Activated CD8-positive, alpha-beta memory T cell treated with anti-CD3 and anti-CD28 coated beads, Interleukin-2, amount 50 U/mL, for 4 hours (primary cell): ENCODE data around the gene CRYM.

ENCODE experiments used
- DNase-seq: peaks from one replicate; pipeline ENCODE4 v3.0.0-alpha.2; 2020

Gene CRYM

GRCh38 chr16:21242756-21243155 is 35.3 kb downstream of the CRYM start:
- DNase-seq, result no peak

- DNase-seq, result no peak
These were observed 38.4 kb downstream of the CRYM start for GRCh38 chr16:21239646-21240045.

GRCh38 chr16:21236831-21237230 is 41.3 kb downstream of the CRYM start:
- DNase-seq, result no peak

DNA sequence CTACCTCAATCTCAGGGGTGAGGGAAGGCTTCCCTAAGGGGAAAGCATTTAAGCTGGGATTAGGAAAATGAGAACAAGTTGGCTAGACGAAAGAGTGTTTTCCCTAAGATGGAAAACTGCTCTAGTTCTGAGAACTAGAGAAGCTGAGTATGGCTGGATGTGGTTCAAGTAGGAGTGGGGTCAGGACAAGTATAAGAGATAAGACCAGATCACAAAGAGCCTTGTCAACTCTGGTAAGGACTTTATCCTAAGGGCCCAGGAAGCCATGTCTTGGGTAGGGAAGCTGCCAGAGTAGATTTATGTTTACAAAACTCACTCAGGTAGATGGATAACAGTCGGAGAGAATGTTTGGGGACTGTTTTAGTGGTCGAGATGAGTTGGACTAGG is 42.9 kb downstream of the CRYM start:
- no peak for DNase-seq

DNA sequence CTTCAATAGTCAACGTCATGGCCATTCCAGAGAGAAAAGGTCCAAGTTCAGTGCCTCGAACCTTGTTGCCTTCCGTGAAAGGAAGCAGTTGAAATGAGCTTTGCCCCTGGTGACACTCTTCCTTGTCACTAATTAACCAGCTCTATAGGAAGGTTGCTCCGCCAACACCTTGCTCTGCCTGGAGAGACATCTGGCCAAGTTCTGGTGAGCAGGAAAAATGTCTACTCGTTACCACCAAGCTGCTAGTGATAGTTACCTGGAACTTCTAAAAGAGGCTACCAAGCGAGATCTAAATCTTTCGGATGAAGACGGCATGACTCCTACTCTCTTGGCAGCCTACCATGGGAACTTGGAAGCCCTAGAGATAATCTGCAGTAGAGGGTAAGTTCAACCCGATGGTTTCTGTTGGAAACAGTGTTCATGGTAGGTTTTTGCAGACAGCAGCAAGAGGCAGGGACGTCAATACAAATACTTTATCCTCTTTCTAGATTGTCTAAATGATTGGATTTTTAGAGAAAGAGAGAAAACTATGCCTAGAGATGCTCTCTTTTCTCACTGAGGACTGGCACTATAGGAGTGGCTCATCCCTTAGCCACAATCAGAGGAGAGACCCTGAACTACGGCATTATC is 44.5 kb downstream of the CRYM start, which contains the start of gene ANKS4B:
Gene ANKS4B (plus strand): TSS at position 179 of the 630 bp plus-strand sequence. CDS start 39 bp downstream, at position 218.
- DNase-seq, result no peak

DNA sequence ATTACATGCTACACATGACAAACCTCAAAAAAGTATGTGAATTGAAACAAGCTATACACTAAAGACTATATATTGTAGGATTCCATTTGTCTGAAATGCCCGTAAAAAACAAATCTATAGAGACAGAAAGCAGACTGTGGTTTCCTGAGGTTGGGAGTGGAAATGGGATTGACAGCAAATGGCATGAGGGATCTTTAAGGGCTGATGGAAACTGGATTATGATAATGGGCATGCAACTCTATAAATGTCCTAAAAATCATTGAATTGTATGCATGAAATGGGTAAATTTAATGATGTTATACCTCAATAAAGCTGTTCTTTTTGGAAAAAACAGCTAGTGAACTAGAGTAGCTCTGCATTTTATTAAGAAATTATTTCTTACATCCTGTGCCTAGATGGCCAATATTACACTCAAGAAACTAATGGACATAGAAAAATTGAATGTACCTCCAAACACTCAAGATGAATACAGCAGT is 45.0 kb downstream of the CRYM start:
- DNase-seq, result no peak

DNA sequence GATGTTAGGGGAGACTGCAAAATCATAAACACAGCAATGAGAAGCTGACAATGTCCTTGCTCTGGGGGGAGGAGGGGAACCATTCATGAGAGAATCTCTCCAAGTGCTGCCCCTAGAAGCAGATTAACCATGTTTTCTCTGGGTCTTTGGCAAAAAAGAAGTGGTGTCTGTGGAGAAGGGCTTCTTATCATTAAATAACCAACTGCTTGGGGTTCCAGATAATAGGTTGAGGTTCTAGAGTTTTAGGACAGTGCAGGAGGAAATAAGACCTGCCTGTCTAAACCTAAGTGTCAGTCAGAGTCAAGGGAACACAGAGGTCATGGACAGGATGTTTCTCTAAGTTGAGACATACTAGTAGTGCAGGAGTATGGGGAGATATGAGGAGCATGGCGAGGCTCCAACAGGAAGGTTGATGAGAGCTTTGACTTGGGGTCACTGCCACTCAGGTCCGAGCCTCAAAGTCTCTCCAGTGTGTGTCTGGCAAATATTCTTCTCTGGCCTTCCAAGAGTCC is 49.7 kb downstream of the CRYM start:
- DNase-seq, result no peak

DNA sequence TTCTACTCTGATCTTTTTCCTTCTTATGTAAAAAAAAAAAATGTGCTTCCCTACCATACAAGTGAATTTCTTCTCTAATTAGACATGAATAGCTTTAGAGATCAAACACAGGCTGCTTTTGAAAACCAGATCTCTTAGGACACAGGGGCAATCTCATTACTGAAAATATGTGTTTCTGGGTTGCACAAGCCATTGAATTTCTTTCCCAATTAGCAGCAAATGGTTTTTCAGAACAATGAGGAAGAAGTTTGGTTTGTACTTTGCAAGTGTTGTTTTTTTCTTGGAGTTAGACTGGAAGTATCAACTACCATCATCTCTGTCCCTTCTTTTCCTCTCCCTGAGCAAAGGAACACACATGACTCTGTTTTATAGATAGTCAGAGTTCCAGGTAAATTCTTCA is 50.2 kb downstream of the CRYM start:
- DNase-seq, result no peak

GRCh38 chr16:21226749-21227148 is 51.3 kb downstream of the CRYM start:
- DNase-seq, result no peak

- no peak for DNase-seq
These were observed 53.3 kb downstream of the CRYM start for GRCh38 chr16:21224800-21225199.

DNA sequence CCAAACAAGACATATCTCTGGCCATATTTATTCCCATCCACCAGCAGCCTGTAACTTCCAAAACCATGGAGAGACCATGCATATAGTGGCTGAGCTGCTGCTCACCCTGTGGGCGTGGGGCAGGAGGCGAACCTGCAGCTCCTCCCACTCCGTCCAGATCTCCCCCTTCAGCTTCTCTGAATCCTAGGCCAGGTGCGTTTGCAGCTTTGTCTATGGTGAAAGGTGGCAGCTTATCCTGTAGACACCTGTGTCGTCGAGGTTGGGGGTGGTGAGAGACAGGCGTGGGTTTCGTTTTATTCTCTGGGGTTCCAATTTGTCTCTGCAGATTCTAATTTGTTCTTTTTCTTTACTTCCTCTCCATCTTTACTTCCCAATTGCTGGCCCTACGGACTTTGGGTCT is 54.3 kb downstream of the CRYM start:
- DNase-seq, result no peak

GRCh38 chr16:21222495-21223337 is 55.4 kb downstream of the CRYM start:
- DNase-seq, result no peak

DNA sequence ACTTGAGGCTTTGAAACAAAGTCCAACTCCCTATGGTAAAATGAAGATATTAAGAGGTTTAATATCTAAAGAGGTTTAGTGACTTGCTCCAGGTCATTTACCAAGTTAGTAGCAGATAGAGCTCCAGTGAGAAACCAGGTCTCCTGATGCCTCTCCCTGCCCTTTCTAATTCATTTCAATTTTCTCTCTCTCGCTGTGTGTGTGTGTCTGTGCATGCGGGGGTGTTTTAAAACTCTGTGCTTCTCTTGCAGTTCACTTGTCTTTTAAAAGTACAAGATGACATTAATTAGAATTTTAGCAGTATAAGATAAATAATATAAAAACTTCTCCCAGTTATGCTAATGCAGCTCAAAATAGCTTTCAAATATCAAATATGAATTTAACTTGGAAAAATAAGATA is 58.5 kb downstream of the CRYM start:
- DNase-seq, result no peak

DNA sequence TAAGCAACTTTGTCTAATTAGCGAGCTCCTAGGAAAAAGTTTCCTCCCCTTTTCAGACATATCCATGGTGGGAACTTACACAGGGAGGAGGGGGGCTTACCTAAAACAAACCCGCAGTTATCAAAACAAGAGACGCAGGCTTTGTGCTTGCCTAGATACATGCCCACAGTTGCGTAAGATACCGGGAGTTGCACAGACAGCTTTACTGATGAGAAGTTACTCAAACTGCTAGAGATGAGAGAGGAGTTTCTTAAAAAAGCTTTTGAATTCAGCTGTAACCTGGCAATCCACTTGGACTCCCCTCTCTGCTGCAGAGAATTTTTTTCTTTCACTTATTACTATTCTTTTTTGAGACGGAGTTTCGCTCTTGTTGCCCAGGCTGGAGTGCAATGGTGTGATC is 59.9 kb downstream of the CRYM start:
- DNase-seq, result no peak

DNA sequence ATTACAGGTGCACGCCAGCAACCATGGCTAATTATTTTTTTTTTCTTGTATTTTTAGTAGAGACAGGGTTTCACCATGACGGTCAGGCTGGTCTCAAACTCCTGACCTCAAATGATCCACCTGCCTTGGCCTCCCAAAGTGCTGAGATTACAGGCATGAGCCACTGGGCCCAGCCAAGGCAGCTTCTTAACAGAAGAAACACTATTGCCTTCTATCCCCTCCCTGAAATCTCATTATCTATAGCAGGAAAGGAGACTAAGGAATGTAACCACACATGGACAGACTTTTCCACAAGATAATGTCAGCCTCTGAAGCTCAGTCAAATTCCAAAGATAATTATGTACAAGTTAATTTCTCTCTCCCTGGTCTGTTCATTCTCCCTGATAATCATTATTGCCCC is 61.0 kb downstream of the CRYM start:
- DNase-seq, result no peak

GRCh38 chr16:21214086-21214485 is 64.0 kb downstream of the CRYM start:
- DNase-seq, result no peak

GRCh38 chr16:21211486-21211885 is 66.6 kb downstream of the CRYM start, which contains the start of gene ZP2:
Gene ZP2 (minus strand): TSS chr16:21211574. CDS start chr16:21211547, 27 bp downstream.
- DNase-seq, result no peak
